Dendritic cell treated with granulocyte-macrophage colony-stimulating factor and Interleukin-4, amounts not matched to agents 40 ng/mL and 50 ng/mL, for 4 days (primary cell): Measurements from ENCODE around the gene CARD19.
"Not testable (repeated sequence)": the region's sequence is repeated elsewhere in the genome, so short reads cannot be mapped to it uniquely, and the experiment has no call there.

ENCODE experiments used
- H3K27ac Mint-ChIP-seq: one replicate; pipeline ENCODE4 v1.8.0; 2022; ENCODE audit warnings: mild to moderate bottlenecking, mixed read lengths
- H3K27me3 Mint-ChIP-seq: one replicate; pipeline ENCODE4 v1.8.0; 2022; ENCODE audit warnings: mild to moderate bottlenecking, mixed read lengths
- H3K36me3 Mint-ChIP-seq: one replicate; pipeline ENCODE4 v1.8.0; 2022; ENCODE audit warnings: low read depth, mixed read lengths
- H3K4me1 Mint-ChIP-seq: one replicate; pipeline ENCODE4 v1.8.0; 2022; ENCODE audit warnings: low read depth, mixed read lengths
- H3K4me3 Mint-ChIP-seq: one replicate; pipeline ENCODE4 v1.8.0; 2022; ENCODE audit warnings: mild to moderate bottlenecking, moderate library complexity, mixed read lengths
- H3K9me3 Mint-ChIP-seq: one replicate; pipeline ENCODE4 v1.8.0; 2022; ENCODE audit warnings: mixed read lengths
- intact Hi-C: fragments of 100-400 bp; cut with micrococcal nuclease; formaldehyde crosslinking; loops from one replicate; pipeline ENCODE4 v1.15.0; 2022

Gene CARD19

DNA sequence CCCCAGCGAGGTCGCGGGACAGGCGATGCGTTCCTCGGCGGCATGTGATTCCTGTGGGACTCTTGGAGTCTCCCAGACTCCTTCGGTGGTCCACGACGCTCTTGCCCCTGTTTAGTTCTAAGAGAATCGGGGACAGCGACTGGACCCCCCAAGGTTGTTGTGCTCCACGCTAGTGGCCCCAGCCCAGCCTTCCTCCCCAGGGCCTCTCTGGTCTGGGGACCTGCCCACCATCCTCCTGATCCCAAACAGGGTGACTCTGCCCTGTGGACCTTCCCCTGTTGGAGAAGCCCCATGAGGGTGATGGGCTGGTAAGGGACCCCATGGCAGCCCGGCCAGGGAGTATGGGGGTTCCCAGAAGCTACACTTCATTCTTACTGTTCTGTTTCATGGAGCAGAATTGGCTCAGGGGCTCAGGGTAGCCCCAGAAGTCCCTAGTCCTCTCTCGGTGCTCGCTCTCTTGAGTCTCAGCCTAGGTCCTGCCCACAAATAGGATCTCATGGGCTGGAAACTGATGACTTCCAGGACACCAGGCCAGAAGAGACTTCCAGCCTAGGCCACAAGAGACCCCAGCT lies 880 bp downstream of the CARD19 start:
- Mint-ChIP-seq H3K4me1 (peaks cover 71% of the 10 kb centered on the region), H3K27ac (peak overlapping the region; percentile 91), H3K9me3 (peaks cover 2% of the 10 kb centered on the region), H3K36me3 (no peaks in the 10 kb centered on the region), H3K4me3 (peak overlapping the region; percentile 85), H3K27me3 (no peaks in the 10 kb centered on the region)
- intact Hi-C loops, result loop anchor here (5.0 to 10.0 kb wide), 5 partner anchors 35 to 355 kb away; partner anchors contain the start of genes FAM120A, FAM120AOS, NINJ1 and SUSD3

DNA sequence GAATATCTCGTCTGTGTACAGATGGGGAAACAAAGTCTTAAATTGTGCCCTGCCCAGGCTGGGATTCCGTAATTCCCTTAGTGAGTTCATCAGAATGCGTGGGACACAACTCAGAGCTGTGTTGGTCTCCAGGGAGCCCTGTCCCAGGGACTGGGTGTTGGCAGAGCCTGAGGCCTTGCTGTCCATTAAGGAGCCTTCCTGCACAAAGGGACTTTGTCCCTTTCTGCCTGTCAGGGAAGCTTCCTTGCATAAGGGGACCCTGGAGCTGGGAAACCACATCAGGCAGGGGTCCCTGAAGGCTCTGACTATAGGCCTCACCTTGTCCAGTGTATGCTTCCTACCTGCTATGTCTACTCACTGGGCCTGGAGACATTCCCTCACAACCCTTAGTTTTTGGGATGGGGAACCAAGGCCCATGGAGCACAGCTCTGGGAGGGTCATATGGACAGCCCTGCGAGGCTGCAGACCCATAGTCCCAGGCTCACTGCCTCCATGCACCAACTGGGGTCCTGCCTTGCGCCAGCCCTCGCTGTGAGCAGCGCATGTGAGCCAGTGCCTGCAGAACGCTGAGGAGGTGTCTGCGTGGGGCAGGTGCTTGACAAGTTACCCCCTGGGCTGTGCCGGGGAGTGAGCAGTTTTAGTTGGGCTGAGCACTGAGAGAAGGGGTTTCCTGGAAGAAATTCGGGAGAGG lies 1.6 kb downstream of the CARD19 start:
- H3K27me3 Mint-ChIP-seq, result no peaks in the 10 kb centered on the region
- H3K9me3 Mint-ChIP-seq, result no peaks in the 10 kb centered on the region
- no peaks in the 10 kb centered on the region for H3K36me3 Mint-ChIP-seq
- peak overlapping the region; percentile 85 for H3K4me3 Mint-ChIP-seq
- intact Hi-C loops, result loop anchor here (5.0 to 10.0 kb wide), 5 partner anchors 35 to 355 kb away; partner anchors contain the start of genes FAM120A, FAM120AOS, NINJ1 and SUSD3
- peak overlapping the region; percentile 91 for H3K27ac Mint-ChIP-seq
- peaks cover 64% of the 10 kb centered on the region for H3K4me1 Mint-ChIP-seq

DNA sequence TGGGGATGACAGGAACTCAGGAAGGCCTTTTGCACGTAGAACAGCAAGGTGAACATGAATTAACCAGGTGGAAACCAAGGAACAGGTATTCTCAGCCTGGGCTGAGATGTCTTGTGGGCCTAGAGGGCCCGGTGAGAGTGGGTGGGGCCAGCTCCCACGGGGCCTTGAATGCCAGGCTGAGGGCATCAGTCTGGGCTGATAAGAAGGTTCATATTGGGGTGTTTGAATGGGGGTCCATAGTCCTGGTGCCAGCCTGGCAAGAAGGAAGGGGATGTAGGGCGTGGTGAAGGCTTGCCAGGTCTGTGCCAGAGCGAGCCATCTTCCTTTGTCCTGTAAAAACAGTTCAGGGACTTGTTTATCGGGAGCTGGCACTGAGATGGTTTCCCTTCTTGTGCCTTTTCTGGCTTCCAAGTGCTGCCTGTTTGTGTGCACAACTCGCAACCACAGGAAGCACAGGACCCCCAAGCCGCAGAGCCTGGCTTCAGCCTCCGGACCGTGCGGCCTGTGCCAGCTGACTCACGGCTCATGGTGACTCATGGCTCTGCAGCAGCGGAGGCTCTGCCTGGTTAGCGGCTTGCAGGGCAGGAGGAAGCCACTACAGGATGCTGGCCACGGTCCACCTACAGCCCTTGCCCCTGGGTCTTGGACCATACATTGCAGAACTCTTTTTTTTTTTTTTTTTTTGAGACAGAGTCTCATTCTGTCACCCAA lies 2.4 kb downstream of the CARD19 start:
- Mint-ChIP-seq H3K4me3 (peak overlapping the region; percentile 85), H3K9me3 (peaks cover under 1% of the 10 kb centered on the region), H3K4me1 (peaks cover 56% of the 10 kb centered on the region), H3K27me3 (no peaks in the 10 kb centered on the region), H3K27ac (peak overlapping the region; percentile 91), H3K36me3 (peaks cover 2% of the 10 kb centered on the region)
- intact Hi-C loops, result loop anchor here (5.0 to 10.0 kb wide), 5 partner anchors 34 to 354 kb away; partner anchors contain the start of genes FAM120A, FAM120AOS, NINJ1 and SUSD3

DNA sequence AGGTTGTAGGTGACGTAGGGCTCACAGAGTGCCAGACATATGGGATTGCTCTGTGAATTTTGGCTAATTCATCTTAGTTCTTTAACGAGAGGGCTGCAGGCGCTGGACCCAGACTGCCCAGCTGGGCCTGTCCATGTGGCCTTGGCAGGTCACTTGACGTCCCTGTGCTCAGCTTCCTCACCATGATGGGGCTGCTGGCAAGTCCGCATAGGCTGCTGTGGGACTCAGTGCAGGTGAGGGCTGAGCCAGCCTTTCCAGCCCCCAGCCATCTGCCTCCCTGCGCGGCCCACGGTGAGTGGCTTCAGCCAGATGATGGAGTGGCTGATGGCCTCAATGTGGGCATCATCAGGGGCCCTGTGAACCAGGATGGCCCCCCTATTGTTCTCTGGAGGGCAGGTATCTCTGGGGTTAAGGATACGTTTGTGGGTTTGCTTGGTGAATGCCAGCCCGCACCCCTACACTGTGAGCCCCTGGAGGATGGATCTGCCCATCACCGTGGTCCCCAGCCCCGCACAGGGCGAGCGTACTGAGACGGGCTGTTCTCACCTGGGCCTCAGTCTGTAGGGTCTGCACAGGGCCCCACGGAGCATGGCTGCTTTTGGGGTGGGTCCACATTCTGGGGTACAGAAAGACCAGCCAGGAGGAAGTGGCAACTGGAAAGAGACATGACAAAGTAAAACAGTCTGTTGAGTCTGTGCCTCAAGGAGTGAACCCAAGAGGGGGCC lies 3.7 kb downstream of the CARD19 start:
- Mint-ChIP-seq H3K9me3 (peaks cover 6% of the 10 kb centered on the region), H3K27ac (peak overlapping the region; percentile 91), H3K27me3 (no peaks in the 10 kb centered on the region), H3K4me3 (no peak overlapping the region), H3K4me1 (peaks cover 45% of the 10 kb centered on the region), H3K36me3 (peaks cover 15% of the 10 kb centered on the region)
- intact Hi-C loops, result loop anchor here (5.0 to 10.0 kb wide), 5 partner anchors 33 to 353 kb away; partner anchors contain the start of genes FAM120A, FAM120AOS, NINJ1 and SUSD3

DNA sequence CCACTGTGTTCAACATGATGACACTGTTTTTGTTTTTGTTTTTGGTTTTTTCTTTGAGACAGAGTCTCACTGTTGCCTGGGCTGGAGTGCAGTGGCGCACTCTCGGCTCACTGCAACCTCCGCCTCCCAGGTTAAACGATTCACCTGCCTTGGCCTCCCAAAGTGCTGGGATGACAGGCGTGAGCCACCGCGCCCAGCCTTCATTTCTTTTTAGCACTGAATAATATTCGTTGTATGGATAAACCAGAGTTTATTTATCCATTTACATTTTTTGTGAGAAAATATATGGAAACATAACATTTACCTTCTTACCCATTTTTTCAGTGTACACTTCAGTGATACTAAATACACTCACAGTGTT lies 4.2 kb downstream of the CARD19 start:
- H3K27me3 Mint-ChIP-seq, result no peaks in the 10 kb centered on the region
- H3K4me1 Mint-ChIP-seq, result peaks cover 47% of the 10 kb centered on the region
- H3K4me3 Mint-ChIP-seq, result no peak overlapping the region
- intact Hi-C loops, result no loop called here
- no peak overlapping the region for H3K27ac Mint-ChIP-seq
- peaks cover 20% of the 10 kb centered on the region for H3K36me3 Mint-ChIP-seq
- H3K9me3 Mint-ChIP-seq, result peaks cover 6% of the 10 kb centered on the region

DNA sequence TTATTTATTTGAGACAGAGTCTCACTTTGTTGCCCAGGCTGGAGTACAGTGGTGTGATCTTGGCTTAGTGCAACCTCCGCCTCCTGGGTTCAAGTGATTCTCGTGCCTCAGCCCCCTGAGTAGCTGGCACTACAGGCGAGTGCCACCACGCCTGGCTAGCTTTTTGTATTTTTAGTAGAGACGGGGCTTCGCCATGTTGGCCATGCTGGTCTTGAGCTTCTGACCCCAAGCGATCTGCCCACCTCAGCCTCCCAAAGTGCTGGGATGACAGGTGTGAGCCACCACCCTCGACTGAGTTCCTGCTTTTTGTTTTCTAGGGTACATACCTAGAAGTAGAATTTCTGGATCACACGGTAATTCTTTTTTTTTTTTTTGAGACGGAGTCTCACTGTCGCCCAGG lies 5.1 kb downstream of the CARD19 start:
- H3K27me3 Mint-ChIP-seq, H3K27ac Mint-ChIP-seq, H3K4me3 Mint-ChIP-seq, H3K9me3 Mint-ChIP-seq, intact Hi-C loops: not testable (repeated sequence)
- Mint-ChIP-seq H3K36me3 (peaks cover 25% of the 10 kb centered on the region), H3K4me1 (peaks cover 55% of the 10 kb centered on the region)

DNA sequence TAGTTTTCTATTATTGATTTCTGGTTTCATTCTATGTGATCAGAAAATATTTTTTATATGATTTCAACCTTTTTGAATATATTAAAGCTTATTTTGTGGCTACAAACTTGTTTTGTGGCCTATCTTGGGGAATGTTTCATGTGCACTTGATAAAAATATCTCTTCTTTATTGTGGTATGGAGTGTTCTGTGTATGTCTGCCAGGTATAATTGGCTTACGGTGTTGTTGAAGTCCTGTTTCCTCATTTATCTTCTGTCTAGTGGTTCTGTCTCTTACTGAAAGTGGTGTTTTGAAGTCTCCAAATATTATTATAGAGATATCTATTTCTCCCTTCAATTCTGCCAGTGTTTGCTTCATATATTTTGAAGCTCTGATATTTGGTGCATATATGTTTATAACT lies 9.6 kb downstream of the CARD19 start:
- H3K4me1 Mint-ChIP-seq, result peaks cover 60% of the 10 kb centered on the region
- H3K36me3 Mint-ChIP-seq, result peaks cover 60% of the 10 kb centered on the region
- H3K27ac Mint-ChIP-seq, result no peak overlapping the region
- intact Hi-C loops, result loop anchor here (5.0 kb wide), 1 partner anchor 462 kb away; no protein-coding TSS in a partner anchor
- peaks cover 6% of the 10 kb centered on the region for H3K9me3 Mint-ChIP-seq
- H3K4me3 Mint-ChIP-seq, result no peak overlapping the region
- no peaks in the 10 kb centered on the region for H3K27me3 Mint-ChIP-seq

DNA sequence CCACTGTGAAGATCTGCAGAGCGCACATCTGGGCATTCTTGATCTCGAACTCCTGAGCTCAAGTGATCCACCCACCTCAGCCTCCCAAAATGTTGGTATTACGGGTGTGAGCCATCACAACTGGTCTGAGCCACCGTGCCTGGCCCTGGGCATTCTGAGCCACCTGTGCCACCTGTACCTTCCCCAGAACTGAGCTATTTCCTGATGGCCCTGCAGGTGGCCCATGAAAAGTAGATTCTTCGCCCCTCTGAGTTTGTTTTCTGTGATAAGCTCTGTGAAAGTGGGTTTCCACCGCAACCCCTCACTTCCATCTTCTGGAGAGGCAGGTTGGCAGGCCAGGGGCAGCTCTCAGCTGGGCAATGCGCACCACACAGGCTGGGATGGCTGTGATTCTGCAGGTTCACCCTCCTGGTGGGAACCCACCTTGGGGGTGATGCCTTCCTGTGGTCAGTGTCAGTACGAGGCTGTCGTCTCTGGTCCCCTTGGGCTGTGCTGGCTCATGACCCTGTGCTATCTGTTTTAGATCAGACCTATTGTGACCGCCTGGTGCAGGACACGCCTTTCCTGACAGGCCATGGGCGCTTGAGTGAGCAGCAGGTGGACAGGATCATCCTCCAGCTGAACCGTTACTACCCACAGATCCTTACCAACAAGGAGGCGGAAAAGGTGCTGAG lies 11.3 kb downstream of the CARD19 start:
- no peak overlapping the region for H3K4me3 Mint-ChIP-seq
- peaks cover 76% of the 10 kb centered on the region for H3K36me3 Mint-ChIP-seq
- H3K27me3 Mint-ChIP-seq, result no peaks in the 10 kb centered on the region
- intact Hi-C loops, result loop anchor here (5.0 kb wide), 1 partner anchor 460 kb away; no protein-coding TSS in a partner anchor
- peaks cover 6% of the 10 kb centered on the region for H3K9me3 Mint-ChIP-seq
- H3K27ac Mint-ChIP-seq, result peak overlapping the region; percentile 90
- H3K4me1 Mint-ChIP-seq, result peaks cover 74% of the 10 kb centered on the region

DNA sequence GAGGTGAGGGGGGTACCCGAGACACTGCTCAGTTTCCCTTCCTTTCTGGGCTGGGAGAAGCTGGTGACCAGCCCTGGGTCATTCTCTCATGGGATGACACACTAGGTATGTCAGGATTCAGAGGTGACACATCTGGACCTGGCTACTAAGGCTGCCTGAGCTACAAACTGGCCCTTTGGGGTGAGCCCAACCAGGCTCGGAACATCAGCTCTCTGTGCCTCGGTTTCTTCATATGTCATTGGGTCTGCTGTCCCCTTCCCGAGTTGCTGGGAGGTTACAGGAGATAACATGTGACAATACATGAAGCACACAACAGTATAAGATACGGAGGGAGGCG lies 11.8 kb downstream of the CARD19 start:
- peaks cover 6% of the 10 kb centered on the region for H3K9me3 Mint-ChIP-seq
- no peaks in the 10 kb centered on the region for H3K27me3 Mint-ChIP-seq
- peaks cover 81% of the 10 kb centered on the region for H3K36me3 Mint-ChIP-seq
- intact Hi-C loops, result loop anchor here (2.0 to 5.0 kb wide), 2 partner anchors 43 to 460 kb away; no protein-coding TSS in a partner anchor
- peak overlapping the region; percentile 90 for H3K27ac Mint-ChIP-seq
- H3K4me1 Mint-ChIP-seq, result peaks cover 79% of the 10 kb centered on the region
- H3K4me3 Mint-ChIP-seq, result no peak overlapping the region

DNA sequence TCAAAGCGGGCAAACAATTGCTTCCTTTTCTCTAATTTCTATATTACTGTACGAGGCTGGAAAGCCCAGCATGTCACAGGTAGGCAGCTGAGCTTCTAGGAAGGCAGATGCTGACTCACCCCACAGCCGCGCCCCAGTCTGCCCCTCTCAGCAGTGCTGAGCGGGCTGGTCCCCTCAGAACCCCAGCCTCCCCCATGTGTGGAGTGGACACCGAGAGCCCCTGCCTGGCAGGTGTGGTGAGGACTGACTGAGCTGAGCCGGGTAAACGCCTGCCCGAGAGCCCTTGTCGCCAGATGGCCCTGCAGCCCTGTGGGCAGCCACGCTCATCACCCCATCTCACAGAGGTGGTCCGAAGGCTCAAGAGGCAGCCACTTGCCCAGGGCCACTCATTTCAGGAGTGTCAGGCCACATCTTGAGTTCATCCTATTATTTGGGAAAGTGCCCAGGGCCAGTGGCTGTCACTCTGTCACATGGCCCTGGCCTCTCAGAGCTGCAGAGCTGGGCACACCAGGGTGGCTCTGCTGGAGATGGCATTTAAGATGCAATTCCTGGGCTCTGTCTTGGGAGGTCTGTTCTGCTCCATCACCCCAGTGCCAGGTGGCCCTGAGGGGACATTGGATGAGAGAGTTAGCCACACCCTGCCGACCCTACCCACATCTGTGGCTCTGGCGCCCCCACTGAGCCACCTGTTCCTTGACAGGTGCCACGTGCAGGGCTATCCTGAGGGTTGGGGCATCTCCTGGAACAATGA lies 12.4 kb downstream of the CARD19 start:
- H3K4me1 Mint-ChIP-seq, result peaks cover 86% of the 10 kb centered on the region
- H3K9me3 Mint-ChIP-seq, result peaks cover 5% of the 10 kb centered on the region
- H3K27me3 Mint-ChIP-seq, result no peaks in the 10 kb centered on the region
- intact Hi-C loops, result loop anchor here (1.0 to 5.0 kb wide), 3 partner anchors 42 to 459 kb away; no protein-coding TSS in a partner anchor
- H3K4me3 Mint-ChIP-seq, result no peak overlapping the region
- H3K36me3 Mint-ChIP-seq, result peaks cover 85% of the 10 kb centered on the region
- peak overlapping the region; percentile 90 for H3K27ac Mint-ChIP-seq

DNA sequence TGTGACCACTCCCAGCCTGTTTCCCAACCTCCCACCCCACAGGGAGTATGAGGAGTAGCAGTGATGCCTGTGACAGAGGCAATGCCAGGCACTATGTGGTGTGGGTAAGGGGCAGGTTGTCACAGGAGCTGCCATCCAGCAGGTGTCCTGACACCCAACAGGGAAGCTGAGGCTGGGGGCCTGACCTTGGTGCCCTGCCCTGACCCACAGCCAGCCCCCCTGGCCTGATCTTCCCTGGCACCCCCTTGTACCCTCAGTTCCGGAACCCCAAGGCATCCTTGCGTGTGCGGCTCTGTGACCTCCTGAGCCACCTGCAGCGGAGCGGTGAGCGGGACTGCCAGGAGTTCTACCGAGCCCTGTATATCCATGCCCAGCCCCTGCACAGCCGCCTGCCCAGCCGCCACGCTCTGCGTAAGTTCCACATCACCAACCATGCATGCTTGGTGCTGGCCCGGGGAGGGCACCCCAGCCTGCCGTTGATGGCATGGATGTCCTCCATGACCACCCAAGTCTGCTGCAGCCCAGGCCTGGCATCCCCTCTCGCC lies 14.4 kb downstream of the CARD19 start:
- no peak overlapping the region for H3K4me3 Mint-ChIP-seq
- intact Hi-C loops, result no loop called here
- peaks cover 81% of the 10 kb centered on the region for H3K36me3 Mint-ChIP-seq
- no peaks in the 10 kb centered on the region for H3K9me3 Mint-ChIP-seq
- H3K4me1 Mint-ChIP-seq, result peaks cover 96% of the 10 kb centered on the region
- H3K27me3 Mint-ChIP-seq, result no peaks in the 10 kb centered on the region
- H3K27ac Mint-ChIP-seq, result peak overlapping the region; percentile 90

DNA sequence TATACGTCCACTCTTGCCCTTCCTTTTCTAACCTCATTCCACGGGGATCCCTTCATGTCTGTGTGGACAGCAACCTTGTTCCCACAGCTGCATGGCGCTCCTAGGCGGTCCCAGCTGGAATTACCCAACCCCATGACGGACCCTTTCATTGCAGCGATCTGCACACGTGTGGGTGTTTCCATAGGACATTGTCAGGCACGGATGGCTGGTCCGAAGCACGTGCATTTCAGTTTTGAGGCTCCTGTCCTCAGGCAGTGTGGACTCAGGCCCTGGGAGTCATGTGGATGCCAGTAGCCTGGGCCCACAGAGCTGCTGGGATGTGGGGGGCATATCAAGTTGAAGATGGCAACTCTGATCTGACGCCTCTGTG lies 15.0 kb downstream of the CARD19 start:
- Mint-ChIP-seq H3K4me1 (peaks cover 90% of the 10 kb centered on the region), H3K4me3 (no peak overlapping the region), H3K36me3 (peaks cover 77% of the 10 kb centered on the region), H3K27me3 (no peaks in the 10 kb centered on the region), H3K27ac (peak overlapping the region; percentile 90), H3K9me3 (no peaks in the 10 kb centered on the region)
- intact Hi-C loops, result no loop called here
